Aorta (tissue), 5 donors: ENCODE results near the gene ZFHX3. TPM values are rescaled to one million over a fixed set of nuclear protein-coding genes. Genes with fewer than 3 reads are reported as not detected.

Experiments
- ATAC-seq: fragments of 200-7000 bp; cut with Tn5 transposase; one replicate; pipeline ENCODE4 v1.9.1; 2022; ENCODE audit warnings: moderate library complexity; ENCODE audit not compliant: low FRiP score
- DNase-seq, 2 donors: peaks; one replicate each; pipeline ENCODE4 v3.0.0-alpha.2; 2020
- H3K27ac ChIP-seq, 2 donors: one replicate each; pipeline ENCODE4 v1.5.1; 2013; ENCODE audit warnings: low read length in 2 of 2, mild to moderate bottlenecking in 2 of 2, moderate library complexity in 2 of 2, control low read depth in 1 of 2, inconsistent platforms in 1 of 2, low read depth in 1 of 2
- H3K27me3 ChIP-seq, 2 donors: one replicate each; pipeline ENCODE4 v1.6.1; 2013; ENCODE audit warnings: control low read depth in 1 of 2, low read length in 1 of 2, mild to moderate bottlenecking in 1 of 2, moderate library complexity in 1 of 2; ENCODE audit not compliant: insufficient read depth in 2 of 2, control insufficient read depth in 1 of 2
- H3K36me3 ChIP-seq, 2 donors: one replicate each; pipeline ENCODE4 v1.6.1; 2013; ENCODE audit warnings: control low read depth in 1 of 2, low read length in 1 of 2, mild to moderate bottlenecking in 1 of 2; ENCODE audit not compliant: insufficient read depth in 2 of 2, control insufficient read depth in 1 of 2
- H3K4me1 ChIP-seq, 2 donors: one replicate each; pipeline ENCODE4 v1.6.1; 2013; ENCODE audit warnings: low read length in 2 of 2, control low read depth in 1 of 2, mild to moderate bottlenecking in 1 of 2, moderate library complexity in 1 of 2; ENCODE audit not compliant: insufficient read depth in 2 of 2, control insufficient read depth in 1 of 2
- H3K4me3 ChIP-seq, 2 donors: one replicate each; pipeline ENCODE4 v1.5.1; 2013; ENCODE audit warnings: low read length in 2 of 2, control low read depth in 1 of 2, mild to moderate bottlenecking in 1 of 2
- H3K9me3 ChIP-seq: one replicate; pipeline ENCODE4 v1.6.1; 2013; ENCODE audit warnings: mild to moderate bottlenecking, low read length; ENCODE audit not compliant: control insufficient read depth
- WGBS, 2 donors: extraction: QIAGEN DNeasy Blood & Tissue Kit; methylation state at CpG; one replicate each; pipeline ENCODE4 v1.1.7; 2013; 5-methylcytosine and 5-hydroxymethylcytosine counted together
- intact Hi-C, 2 donors: fragments of 100-400 bp; cut with DNase I; formaldehyde crosslinking; loops; one replicate each; pipeline versions ENCODE4 v1.14.2 to v1.15.0; 2022
- polyA plus RNA-seq, 2 donors: library from polyadenylated mRNA; stranded (reverse); fragments of 200-250 nt; gene quantifications; one replicate each; pipeline ENCODE4 v1.2.3, GENCODE V29; 2013
- total RNA-seq, 2 donors: library from RNA; stranded (reverse); fragmentation: NEBNext Ultra II Directional; extraction: Animal tissue kit (Norgen Biotek cat#: 25700); gene quantifications; one replicate each; pipeline ENCODE4 v1.2.1, GENCODE V29; 2021
- donor health status: healthy with polysubstance abuse.
- donor health status: Bipolar disorder and iron deficiency.
- donor health status: DM: no; HTN: no; CAD: no.
- donor health status: DM: no; HTN: no; CAD: no.
- donor health status: DM: yes; HTN: yes; CAD: no.

Gene ZFHX3
- total and polyA plus RNA-seq, 4 donors = 4.3 to 96.9 (median 37.7) TPM

DNA sequence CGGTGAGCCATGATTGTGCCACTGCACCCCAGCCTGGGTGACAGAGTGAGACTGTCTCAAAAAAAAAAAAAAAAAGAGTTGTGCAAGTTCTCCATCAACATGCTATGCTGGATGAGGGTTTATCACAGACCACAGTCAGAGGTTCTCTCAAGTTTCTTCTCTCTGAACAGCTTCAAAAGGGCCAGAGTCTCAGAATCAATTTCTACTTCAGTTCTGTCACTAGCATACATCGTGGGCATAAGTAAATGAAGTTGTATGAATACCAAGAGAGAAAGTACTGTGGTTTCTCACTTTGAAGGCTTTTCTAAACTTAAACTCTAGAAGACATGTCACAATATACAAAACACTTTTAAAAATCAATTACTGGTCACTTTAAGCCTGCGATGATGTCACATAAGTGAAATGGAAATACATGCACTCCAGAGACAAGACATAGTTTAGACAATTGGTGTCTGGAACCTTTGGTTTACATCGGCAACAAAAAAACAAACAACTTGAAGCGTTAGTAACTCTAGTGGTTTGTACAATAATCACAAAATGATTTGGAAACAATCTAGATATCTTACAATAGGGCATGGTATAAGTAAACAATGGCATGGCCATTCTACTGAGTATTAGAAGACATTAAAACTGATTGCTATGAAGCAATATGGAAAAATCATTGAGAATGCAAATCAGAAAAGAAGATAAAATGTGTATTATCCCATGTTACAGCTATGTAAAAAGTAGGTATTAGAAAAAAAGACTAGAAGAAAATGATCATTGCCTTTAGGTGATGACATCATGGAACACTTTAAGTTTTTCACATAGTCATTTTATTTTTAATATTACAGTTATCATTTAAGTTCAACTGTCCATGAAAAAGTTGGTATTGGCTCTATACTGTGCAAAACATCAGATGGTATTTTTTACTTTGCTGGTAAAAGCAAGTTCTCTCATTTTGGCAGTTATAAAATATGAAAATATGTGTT lies 232.3 kb downstream of the ZFHX3 start:
- no peaks in the 10 kb centered on the region for H3K27me3 ChIP-seq
- ATAC-seq (no peak), DNase-seq (no peak)
- H3K4me3 ChIP-seq = no peak overlapping the region
- no peaks in the 10 kb centered on the region for H3K9me3 ChIP-seq
- H3K36me3 ChIP-seq = peaks cover 0 to 2% of the 10 kb centered on the region in 2 donors
- peaks cover 3 to 16% of the 10 kb centered on the region in 2 donors for H3K4me1 ChIP-seq
- intact Hi-C loops = no loop called here
- WGBS, 2 donors = 95 to 98% methylated on average over 5 of the region's 5 CpGs
- no peak overlapping the region for H3K27ac ChIP-seq

DNA sequence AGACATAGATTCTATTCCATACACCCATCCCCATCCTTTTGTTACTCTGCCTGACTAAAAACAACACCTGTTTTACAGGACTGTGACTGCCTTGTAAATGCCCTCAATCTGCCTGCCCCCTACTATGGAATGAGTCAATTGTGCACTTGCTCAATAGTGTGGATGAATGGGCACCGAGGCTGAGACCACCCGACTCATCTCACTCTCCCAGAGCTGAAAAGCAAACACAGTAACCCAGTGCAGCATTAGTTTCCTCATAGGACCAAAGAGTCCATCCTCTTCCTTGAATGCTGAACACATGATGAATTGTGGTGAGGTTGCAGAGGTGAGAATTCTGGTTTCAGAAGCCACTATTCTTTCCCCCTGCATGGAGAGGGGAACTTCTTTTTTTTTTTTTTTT lies 233.7 kb downstream of the ZFHX3 start:
- no peak for ATAC-seq
- DNase-seq = no peak
- WGBS, 2 donors = 86 to 90% methylated on average over 2 of the region's 2 CpGs
- Histone ChIP-seq H3K9me3 (no peaks in the 10 kb centered on the region), H3K4me1 (peaks cover 3 to 16% of the 10 kb centered on the region in 2 donors), H3K27ac (no peak overlapping the region), H3K36me3 (peaks cover 0 to 3% of the 10 kb centered on the region in 2 donors), H3K4me3 (no peak overlapping the region), H3K27me3 (no peaks in the 10 kb centered on the region)
- intact Hi-C loops = no loop called here

GRCh38 chr16:72812672-72813071 lies 235.3 kb downstream of the ZFHX3 start:
- 5 to 12% methylated on average over 3 of the region's 3 CpGs for WGBS, 2 donors
- Histone ChIP-seq H3K27ac (no peak overlapping the region), H3K9me3 (no peaks in the 10 kb centered on the region), H3K4me3 (no peak overlapping the region), H3K4me1 (peaks cover 3 to 7% of the 10 kb centered on the region in 2 donors), H3K27me3 (no peaks in the 10 kb centered on the region), H3K36me3 (peaks cover 0 to 4% of the 10 kb centered on the region in 2 donors)
- DNase-seq (no peak), ATAC-seq (no peak)
- intact Hi-C loops = no loop called here

GRCh38 chr16:72811876-72812275 lies 236.1 kb downstream of the ZFHX3 start:
- 57 to 60% methylated on average over 6 of the region's 6 CpGs for WGBS, 2 donors
- peaks cover 3 to 5% of the 10 kb centered on the region in 2 donors for H3K4me1 ChIP-seq
- no peak overlapping the region for H3K4me3 ChIP-seq
- H3K27me3 ChIP-seq = no peaks in the 10 kb centered on the region
- ATAC-seq = no peak
- peaks cover 2 to 4% of the 10 kb centered on the region in 2 donors for H3K36me3 ChIP-seq
- intact Hi-C loops = no loop called here
- no peak overlapping the region for H3K27ac ChIP-seq
- no peak for DNase-seq
- no peaks in the 10 kb centered on the region for H3K9me3 ChIP-seq

DNA sequence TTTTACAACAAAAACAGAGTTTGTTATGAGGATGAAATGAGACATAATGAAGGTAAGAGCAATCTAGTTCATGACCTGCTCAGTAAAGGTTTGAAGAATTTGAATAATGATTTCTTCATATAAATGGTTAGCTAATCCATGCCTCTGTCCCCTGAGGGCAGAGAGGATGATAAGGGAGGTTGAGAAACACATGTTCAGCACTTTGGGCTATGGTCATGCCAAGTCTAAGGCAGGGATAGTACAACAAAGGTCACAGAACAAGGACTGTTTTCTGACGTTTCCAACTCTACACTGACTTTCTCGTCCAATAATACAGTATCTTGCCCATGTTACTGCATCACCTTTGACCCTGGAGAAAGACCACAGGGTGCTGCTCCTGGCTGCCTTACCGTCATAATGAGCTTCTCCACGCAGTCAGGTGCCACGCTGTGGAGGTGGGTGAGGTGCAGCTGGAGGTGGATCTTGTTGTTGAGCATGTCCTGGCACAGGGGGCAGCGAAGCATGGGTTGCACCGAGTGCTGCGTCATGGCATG lies 236.7 kb downstream of the ZFHX3 start:
- peaks cover 3 to 5% of the 10 kb centered on the region in 2 donors for H3K4me1 ChIP-seq
- intact Hi-C loops = no loop called here
- H3K36me3 ChIP-seq = peaks cover 3 to 4% of the 10 kb centered on the region in 2 donors
- H3K27me3 ChIP-seq = no peaks in the 10 kb centered on the region
- H3K4me3 ChIP-seq = no peak overlapping the region
- no peaks in the 10 kb centered on the region for H3K9me3 ChIP-seq
- WGBS, 2 donors = 80 to 85% methylated on average over 8 of the region's 8 CpGs
- DNase-seq (no peak), ATAC-seq (no peak)
- no peak overlapping the region for H3K27ac ChIP-seq

DNA sequence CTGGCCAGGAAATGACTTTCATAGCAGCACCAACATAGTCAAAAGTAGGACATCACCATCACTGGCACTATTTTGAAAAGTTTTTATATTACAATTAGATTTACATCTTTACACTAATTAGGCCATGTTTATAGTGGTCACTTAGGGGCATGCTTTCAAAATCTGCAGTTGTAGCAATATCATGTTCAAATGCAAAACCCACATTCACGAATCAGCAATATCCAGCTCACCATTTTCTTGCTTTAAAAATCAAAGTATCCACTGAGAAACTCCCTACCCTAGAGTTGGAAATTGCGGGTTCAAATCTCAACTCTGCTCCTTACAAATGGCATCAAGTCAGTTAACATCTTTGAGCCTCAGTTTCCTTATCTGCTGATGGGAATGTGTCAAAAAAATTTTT lies 237.4 kb downstream of the ZFHX3 start:
- Histone ChIP-seq H3K9me3 (no peaks in the 10 kb centered on the region), H3K4me1 (peaks cover 3 to 5% of the 10 kb centered on the region in 2 donors), H3K27ac (no peak overlapping the region), H3K27me3 (no peaks in the 10 kb centered on the region), H3K36me3 (peaks cover 3 to 4% of the 10 kb centered on the region in 2 donors), H3K4me3 (no peak overlapping the region)
- DNase-seq (no peak), ATAC-seq (no peak)
- WGBS, 2 donors = 97 to 98% methylated on average over 2 of the region's 2 CpGs
- intact Hi-C loops = no loop called here

GRCh38 chr16:72809446-72809845 lies 238.5 kb downstream of the ZFHX3 start:
- no peak overlapping the region for H3K4me3 ChIP-seq
- no peak overlapping the region for H3K27ac ChIP-seq
- intact Hi-C loops = no loop called here
- peaks cover 3 to 5% of the 10 kb centered on the region in 2 donors for H3K36me3 ChIP-seq
- ATAC-seq (no peak), DNase-seq (no peak)
- H3K4me1 ChIP-seq = peaks cover 3 to 5% of the 10 kb centered on the region in 2 donors
- no peaks in the 10 kb centered on the region for H3K27me3 ChIP-seq
- WGBS, 2 donors = 80 to 81% methylated on average over 4 of the region's 4 CpGs
- no peaks in the 10 kb centered on the region for H3K9me3 ChIP-seq

- DNase-seq = no peak
- no peak overlapping the region for H3K27ac ChIP-seq
- H3K4me3 ChIP-seq = no peak overlapping the region
- H3K9me3 ChIP-seq = no peaks in the 10 kb centered on the region
- intact Hi-C loops = no loop called here
- no peak for ATAC-seq
- WGBS, 2 donors = 79 to 85% methylated on average over 1 of the region's 1 CpG
- no peaks in the 10 kb centered on the region for H3K27me3 ChIP-seq
- peaks cover 3 to 5% of the 10 kb centered on the region in 2 donors for H3K4me1 ChIP-seq
- H3K36me3 ChIP-seq = peaks cover 3 to 5% of the 10 kb centered on the region in 2 donors
Observed at GRCh38 chr16:72808754-72809153, 239.2 kb downstream of the ZFHX3 start.

GRCh38 chr16:72807245-72807644 lies 240.7 kb downstream of the ZFHX3 start:
- no peaks in the 10 kb centered on the region for H3K27me3 ChIP-seq
- WGBS, 2 donors = 75 to 87% methylated on average over 3 of the region's 3 CpGs
- intact Hi-C loops = no loop called here
- H3K36me3 ChIP-seq = peaks cover 3 to 5% of the 10 kb centered on the region in 2 donors
- no peak for DNase-seq
- H3K4me1 ChIP-seq = no peaks in the 10 kb centered on the region
- no peak for ATAC-seq
- no peak overlapping the region for H3K4me3 ChIP-seq
- no peak overlapping the region for H3K27ac ChIP-seq
- H3K9me3 ChIP-seq = no peaks in the 10 kb centered on the region
